ENCODE data around the gene ANKRD22. TPM values are rescaled to one million over a fixed set of nuclear protein-coding genes. Genes with fewer than 3 reads are reported as not detected.

ANKRD22 gene
- polyA plus RNA-seq, 1 donor (not counting 4 experiments of a cell fraction or from before 2014, with no cell fraction given) = 4.4 TPM

DNA sequence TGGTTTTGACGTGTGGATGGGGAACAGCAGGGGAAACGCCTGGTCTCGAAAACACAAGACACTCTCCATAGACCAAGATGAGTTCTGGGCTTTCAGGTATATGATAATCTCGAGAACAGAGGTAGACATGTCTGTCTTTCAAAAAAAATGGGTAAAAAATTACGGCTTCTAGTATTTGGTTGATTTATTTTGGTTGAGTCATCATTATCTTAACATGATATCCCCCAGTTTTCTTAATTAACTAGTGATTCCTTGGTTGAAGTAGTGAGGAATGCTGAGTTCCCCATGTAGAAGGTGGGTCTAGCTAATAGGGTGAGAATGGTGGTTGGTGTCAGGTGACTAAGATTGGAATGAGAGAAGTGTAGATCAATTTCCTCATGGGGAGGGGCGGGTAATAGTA, 38.4 kb downstream of the ANKRD22 start:
- Histone ChIP-seq H3K4me1 (ENCODE audit: control insufficient read depth, extremely low read depth, insufficient read depth, low read length) (peaks cover 14% of the 10 kb centered on the region), H3K4me3 (ENCODE audit: control insufficient read depth in 2 of 3, extremely low read depth in 1 of 3, insufficient read depth in 2 of 3, low read depth in 1 of 3, low read length in 3 of 3) (no peak overlapping the region), H3K9me1 (ENCODE audit: control insufficient read depth, extremely low read depth, insufficient read depth, low read length) (no peaks in the 10 kb centered on the region), H3K4me2 (ENCODE audit: control insufficient read depth, extremely low read depth, insufficient read depth, low read depth, low read length) (no peak overlapping the region), H4K20me1 (ENCODE audit: control insufficient read depth, extremely low read depth, insufficient read depth, low read length) (no peaks in the 10 kb centered on the region), H3K27ac (ENCODE audit: control insufficient read depth, insufficient read depth, low read length) (no peak overlapping the region), H3K9ac (ENCODE audit: control insufficient read depth, extremely low read depth, insufficient read depth, low read length) (no peak overlapping the region), H2AFZ (ENCODE audit: control insufficient read depth, low read length) (no peak overlapping the region), H3K79me2 (ENCODE audit: control insufficient read depth, insufficient read depth, low read length) (no peaks in the 10 kb centered on the region), H3K9me3 (ENCODE audit: control insufficient read depth, low read depth, low read length) (no peaks in the 10 kb centered on the region), H3K36me3 (ENCODE audit: control insufficient read depth in 2 of 2, extremely low read depth in 1 of 2, insufficient read depth in 2 of 2, low read length in 2 of 2) (no peaks in the 10 kb centered on the region), H3K27me3 (ENCODE audit: control insufficient read depth, extremely low read depth, insufficient read depth, low read length) (no peaks in the 10 kb centered on the region)
- TF ChIP-seq EZH2 (IDR thresholded peaks at IDR 0.05; ENCODE audit: low read length) = no peak
- TF ChIP-seq CTCF (optimal IDR thresholded peaks at IDR 0.05 in 1 of 3, IDR thresholded peaks at IDR 0.05 in 1 of 3, conservative IDR thresholded peaks at IDR 0.05 in 1 of 3; ENCODE audit: extremely low read depth in 1 of 3, insufficient read depth in 2 of 3, low read length in 3 of 3) = no peak
- no peak for FAIRE-seq
- dilution Hi-C loops (cut with MboI; ENCODE audit: extremely low pct_ligation_motif_present, low sequenced_read_pairs) = no loop called here
- no peak for DNase-seq (ENCODE audit: low read depth, low spot score)

- H3K36me3 ChIP-seq (ENCODE audit: control insufficient read depth in 2 of 2, extremely low read depth in 1 of 2, insufficient read depth in 2 of 2, low read length in 2 of 2) = no peaks in the 10 kb centered on the region
- DNase-seq (ENCODE audit: low read depth, low spot score) (peak; percentile 75), FAIRE-seq (peak; percentile 97)
- no peak overlapping the region for H3K27ac ChIP-seq (ENCODE audit: control insufficient read depth, insufficient read depth, low read length)
- peaks cover 14% of the 10 kb centered on the region for H3K4me1 ChIP-seq (ENCODE audit: control insufficient read depth, extremely low read depth, insufficient read depth, low read length)
- peak overlapping the region; percentile 36 for H3K4me2 ChIP-seq (ENCODE audit: control insufficient read depth, extremely low read depth, insufficient read depth, low read depth, low read length)
- H3K9ac ChIP-seq (ENCODE audit: control insufficient read depth, extremely low read depth, insufficient read depth, low read length) = no peak overlapping the region
- no peaks in the 10 kb centered on the region for H3K9me1 ChIP-seq (ENCODE audit: control insufficient read depth, extremely low read depth, insufficient read depth, low read length)
- H4K20me1 ChIP-seq (ENCODE audit: control insufficient read depth, extremely low read depth, insufficient read depth, low read length) = no peaks in the 10 kb centered on the region
- no peaks in the 10 kb centered on the region for H3K27me3 ChIP-seq (ENCODE audit: control insufficient read depth, extremely low read depth, insufficient read depth, low read length)
- no peaks in the 10 kb centered on the region for H3K9me3 ChIP-seq (ENCODE audit: control insufficient read depth, low read depth, low read length)
- H3K4me3 ChIP-seq (ENCODE audit: control insufficient read depth in 2 of 3, extremely low read depth in 1 of 3, insufficient read depth in 2 of 3, low read depth in 1 of 3, low read length in 3 of 3) = no peak overlapping the region
- H3K79me2 ChIP-seq (ENCODE audit: control insufficient read depth, insufficient read depth, low read length) = no peaks in the 10 kb centered on the region
- dilution Hi-C loops (cut with MboI; ENCODE audit: extremely low pct_ligation_motif_present, low sequenced_read_pairs) = no loop called here
- H2AFZ ChIP-seq (ENCODE audit: control insufficient read depth, low read length) = peak overlapping the region; percentile 18
- TF ChIP-seq EZH2 (IDR thresholded peaks at IDR 0.05; ENCODE audit: low read length) (no peak), CTCF (optimal IDR thresholded peaks at IDR 0.05 in 1 of 3, IDR thresholded peaks at IDR 0.05 in 1 of 3, conservative IDR thresholded peaks at IDR 0.05 in 1 of 3; ENCODE audit: extremely low read depth in 1 of 3, insufficient read depth in 2 of 3, low read length in 3 of 3) (peak; percentile 69 to 83 (median 80))
These were observed 41.3 kb downstream of the ANKRD22 start for GRCh38 chr10:88810196-88810961.

All from keratinocyte (primary cell).